GM20431 (cell line): ENCODE measurements around the gene GRM3.
"Not testable (repeated sequence)": the region's sequence is repeated elsewhere in the genome, so short reads cannot be mapped to it uniquely, and the experiment has no call there.

Source experiments
- in situ Hi-C: fragments of 300-500 bp; cut with MseI, MboI; formaldehyde crosslinking; loops from one replicate; pipeline ENCODE4 v1.15.0; 2020; ENCODE audit warnings: low sequenced_read_pairs; ENCODE audit not compliant: unreplicated experiment

Gene GRM3

GRCh38 chr7:86643561-86644281 lies at the start of gene GRM3:
TSS of gene GRM3 (plus strand) at chr7:86643909. CDS start at chr7:86765146, 121,237 bp downstream.
- in situ Hi-C loops = no loop called here

DNA sequence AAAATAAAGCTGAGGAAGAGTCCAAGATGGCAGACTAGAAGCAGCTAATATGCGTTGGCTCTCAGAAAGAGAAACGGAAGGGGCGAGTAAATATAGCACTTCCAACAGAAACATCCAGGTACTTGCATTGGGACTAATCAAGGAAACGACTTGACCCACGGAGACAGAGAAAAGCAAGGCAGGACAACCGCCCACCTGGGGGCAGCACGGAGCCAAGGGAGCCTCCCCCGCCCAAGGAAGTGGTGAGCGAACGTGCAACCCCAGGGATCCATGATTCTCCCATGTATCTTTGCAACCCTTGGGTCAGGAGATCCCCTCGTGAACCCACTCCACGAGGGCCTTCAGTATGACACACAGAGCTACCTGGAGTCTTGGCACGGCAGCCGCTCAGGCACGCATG lies 45.4 kb upstream of the GRM3 start:
- in situ Hi-C loops = no loop called here

DNA sequence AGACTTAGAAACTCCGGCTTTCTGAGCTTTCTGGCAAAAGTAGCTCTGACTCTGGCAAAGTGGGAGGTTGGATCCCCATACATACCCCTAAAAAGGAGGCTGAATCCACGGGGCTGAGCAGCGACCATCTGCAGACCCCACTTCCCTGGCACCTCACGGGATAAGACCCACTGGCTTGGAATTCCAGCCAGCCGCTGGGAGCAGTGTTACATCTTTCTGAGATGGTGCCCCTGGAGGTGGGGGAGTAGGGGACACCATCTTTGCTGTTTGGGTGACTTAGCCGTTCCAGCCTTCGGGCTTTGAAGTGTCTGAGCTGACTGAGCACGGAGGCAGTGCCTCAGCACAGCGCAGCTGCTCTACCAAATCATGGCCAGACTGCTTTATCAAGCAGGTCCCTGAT lies 45.0 kb upstream of the GRM3 start:
- in situ Hi-C loops = no loop called here

- in situ Hi-C loops = no loop called here
Observed at GRCh38 chr7:86600506-86601290, 43.0 kb upstream of the GRM3 start.

GRCh38 chr7:86615711-86616110 lies 28.0 kb upstream of the GRM3 start:
- in situ Hi-C loops = not testable (repeated sequence)

DNA sequence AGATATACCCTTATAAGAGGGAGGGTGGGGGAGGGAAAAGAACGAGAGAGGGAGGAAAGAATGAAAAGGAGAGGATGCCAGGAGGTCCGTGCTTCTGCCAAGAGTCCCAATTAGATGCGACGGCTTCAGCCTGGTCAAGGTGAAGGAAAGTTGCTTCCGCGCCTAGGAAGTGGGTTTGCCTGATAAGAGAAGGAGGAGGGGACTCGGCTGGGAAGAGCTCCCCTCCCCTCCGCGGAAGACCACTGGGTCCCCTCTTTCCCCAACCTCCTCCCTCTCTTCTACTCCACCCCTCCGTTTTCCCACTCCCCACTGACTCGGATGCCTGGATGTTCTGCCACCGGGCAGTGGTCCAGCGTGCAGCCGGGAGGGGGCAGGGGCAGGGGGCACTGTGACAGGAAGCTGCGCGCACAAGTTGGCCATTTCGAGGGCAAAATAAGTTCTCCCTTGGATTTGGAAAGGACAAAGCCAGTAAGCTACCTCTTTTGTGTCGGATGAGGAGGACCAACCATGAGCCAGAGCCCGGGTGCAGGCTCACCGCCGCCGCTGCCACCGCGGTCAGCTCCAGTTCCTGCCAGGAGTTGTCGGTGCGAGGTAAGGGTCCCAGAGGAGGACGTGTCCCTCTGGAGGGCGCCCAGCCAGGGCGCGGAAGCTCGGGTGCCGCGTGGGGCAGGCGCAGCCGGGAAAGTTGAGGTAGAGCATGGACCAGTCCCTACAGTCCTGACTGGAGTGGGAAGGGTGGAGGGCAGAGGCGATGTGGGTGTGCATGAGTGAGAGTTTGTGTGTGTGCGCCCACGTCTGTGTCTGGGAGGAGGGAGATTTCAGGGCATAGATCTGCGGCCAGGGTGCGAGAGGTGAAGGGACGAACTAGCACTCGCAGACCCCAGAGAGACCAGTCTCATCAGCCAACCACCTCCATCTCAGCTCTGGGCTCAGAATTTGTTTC lies 844 bp downstream of the GRM3 start:
- in situ Hi-C loops = no loop called here

DNA sequence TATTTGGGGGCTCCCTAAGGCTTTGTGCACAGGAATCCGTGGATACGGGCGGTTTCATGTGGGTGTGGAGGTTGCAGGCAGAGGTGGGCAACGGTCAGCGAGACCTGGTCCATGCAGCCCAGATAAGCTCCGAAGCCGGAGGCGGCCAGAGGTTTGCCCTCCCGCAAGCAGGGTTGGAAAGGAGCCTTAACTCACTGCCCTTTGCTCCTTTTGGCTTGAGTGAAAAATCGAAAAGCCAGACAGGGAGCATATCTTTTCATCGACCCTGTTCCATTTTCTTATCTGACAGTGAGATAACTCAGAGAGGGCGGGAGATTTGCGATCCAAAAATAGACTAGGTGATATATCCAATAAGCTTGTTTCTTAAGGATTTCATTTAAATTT lies 1.5 kb downstream of the GRM3 start:
- in situ Hi-C loops = no loop called here

- in situ Hi-C loops = no loop called here
Observed at GRCh38 chr7:86645676-86646276, 2.1 kb downstream of the GRM3 start.

- in situ Hi-C loops = no loop called here
Observed at GRCh38 chr7:86647385-86648094, 3.8 kb downstream of the GRM3 start.

GRCh38 chr7:86648169-86648568 lies 4.5 kb downstream of the GRM3 start:
- in situ Hi-C loops = no loop called here

DNA sequence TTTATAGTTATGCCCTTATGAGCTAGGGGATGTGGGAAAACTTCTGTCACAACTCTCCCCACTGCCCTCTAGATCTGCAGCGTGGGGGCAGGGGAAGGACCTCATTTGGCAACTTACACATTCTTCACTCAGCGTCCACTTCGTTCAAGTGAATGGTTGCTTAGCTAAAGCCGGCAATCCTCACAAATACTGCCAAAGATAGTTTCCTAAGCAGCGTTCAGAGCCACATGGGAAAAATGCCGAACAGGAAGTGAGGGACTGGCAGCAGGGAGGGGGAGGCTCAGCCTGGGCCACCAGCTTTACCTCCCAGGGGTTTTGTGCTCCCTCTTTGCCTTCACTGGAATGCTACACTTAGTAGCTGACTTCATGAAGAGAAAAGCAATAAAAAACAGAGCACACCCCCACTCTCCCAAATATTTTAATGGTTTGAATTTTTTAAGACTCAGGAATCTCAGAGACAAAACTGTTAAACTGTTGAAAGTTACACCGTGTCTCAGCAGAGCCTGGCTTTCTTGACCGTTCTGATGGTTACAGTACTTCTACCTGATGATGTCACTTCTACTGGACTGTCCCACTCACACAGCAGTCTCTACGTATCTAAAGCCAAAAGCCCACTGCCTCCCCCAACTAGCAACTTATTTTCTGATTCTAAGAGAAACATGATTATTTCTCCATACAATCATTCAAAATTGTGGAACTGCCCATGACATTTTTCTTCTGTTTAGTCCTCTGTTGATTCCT lies 10.4 kb downstream of the GRM3 start:
- in situ Hi-C loops = no loop called here

DNA sequence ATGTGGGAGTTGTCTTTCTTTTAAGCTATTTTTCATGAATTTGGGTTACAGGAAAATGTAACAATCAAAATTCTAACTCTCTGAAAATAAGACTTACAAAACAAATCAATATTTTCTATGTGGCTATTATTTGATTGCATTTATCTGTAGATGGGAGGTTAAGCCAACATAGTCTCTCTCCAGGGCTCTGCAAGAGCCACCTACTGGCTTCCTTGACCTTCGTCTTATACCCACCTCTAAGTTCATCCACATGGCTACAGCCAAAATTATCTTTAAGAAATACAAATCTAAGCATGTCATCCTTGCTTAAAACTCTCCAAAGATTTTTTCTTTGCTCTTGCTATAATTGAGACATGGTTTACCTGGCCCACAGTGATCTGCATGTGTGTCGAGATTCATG lies 14.2 kb downstream of the GRM3 start:
- in situ Hi-C loops = no loop called here

DNA sequence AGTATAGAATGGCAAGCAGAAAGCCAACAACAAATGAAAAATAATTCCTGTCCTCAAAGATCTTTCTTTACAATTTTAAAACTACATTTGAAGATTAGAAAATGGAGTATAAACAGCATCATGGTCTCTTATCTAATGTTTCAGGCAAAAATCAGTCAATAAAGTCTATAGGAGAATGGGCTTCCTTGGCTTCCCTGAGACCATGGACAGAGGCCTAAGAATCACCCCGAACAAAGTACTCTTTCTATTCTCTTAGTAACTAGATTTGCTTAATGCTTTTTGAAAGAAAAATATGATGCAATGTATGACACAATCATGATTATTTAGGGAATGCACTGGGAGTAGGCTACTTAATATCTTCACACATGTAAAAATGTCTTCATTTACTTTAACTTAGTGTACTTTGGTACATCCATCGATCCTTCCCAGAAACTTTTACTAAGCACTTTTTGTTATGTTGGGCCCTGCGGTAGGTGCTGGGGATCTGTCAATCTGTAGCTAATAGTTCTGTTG lies 17.3 kb downstream of the GRM3 start:
- in situ Hi-C loops = no loop called here

DNA sequence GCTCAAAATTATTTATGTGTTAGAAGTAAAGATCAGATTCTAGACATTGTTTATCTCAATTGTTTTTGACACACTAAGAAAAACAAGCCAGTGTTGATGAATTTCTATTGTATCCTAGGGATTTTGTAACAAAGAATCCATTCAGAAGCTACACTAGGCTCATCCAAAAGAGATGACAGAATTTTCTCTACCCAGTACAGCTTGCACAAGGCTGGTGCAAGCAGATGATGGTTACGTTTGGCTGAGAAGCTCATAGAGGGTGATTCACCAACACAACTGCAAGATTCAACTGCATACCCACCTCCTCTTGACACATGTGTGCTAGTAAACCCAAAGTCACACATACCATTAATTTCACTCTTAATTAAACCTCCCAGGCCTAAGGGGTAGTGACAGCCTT lies 20.8 kb downstream of the GRM3 start:
- in situ Hi-C loops = no loop called here

DNA sequence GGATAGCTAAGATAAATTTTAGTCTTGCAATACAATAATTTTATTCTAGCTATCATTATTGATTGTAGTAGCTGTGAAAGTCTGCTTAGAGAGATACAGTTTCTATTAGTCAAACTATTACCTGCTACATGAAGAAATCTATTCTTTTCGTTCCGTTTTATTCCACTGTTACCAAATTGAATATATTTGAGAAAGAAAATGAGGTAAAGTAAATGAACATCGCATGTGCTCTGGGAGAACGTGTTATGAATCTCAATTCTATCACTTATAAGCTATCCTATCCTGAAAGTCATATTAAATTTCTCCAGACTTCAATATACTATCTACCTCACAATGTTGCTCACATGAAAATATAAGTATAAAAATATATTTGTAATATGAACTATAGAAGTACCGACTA lies 21.3 kb downstream of the GRM3 start:
- in situ Hi-C loops = no loop called here

- in situ Hi-C loops = no loop called here
Observed at GRCh38 chr7:86665669-86666068, 22.0 kb downstream of the GRM3 start.

DNA sequence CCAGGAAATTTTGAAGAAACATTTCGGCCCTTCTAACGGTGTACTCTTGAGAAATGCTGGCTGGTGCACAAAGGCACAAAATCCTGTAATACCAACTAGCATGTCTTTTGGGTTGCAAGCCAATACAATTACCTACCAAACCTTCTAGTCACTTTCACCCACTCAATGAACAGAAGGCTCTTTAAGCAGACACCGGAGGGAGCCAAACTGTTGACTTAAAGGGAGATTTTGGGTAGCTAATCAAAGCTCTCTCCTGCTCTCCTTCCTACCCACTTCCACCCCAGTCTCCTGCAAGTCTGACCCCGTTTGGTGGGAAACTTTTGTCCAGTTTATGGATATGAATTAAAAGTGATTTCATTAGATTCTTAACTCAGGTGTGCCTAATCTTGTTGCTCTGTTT lies 24.0 kb downstream of the GRM3 start:
- in situ Hi-C loops = no loop called here

DNA sequence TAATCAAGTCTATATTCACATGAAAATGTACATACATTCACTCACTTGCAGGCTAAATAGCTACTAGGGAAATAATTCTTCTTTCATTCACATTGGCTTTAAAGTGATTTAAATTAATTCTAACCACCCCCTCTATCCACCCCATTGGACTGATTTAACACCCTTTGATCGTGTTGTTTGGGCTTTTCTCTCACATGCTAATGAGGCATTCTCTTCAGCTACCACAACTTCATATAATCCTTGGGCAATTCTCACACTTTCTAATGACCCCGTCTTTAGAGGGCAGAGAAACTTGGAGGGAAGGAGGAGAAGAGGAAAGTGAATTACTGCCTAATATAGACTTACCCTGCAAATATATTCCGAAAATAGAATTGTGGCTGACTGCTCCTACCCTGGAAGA lies 24.6 kb downstream of the GRM3 start:
- in situ Hi-C loops = no loop called here

GRCh38 chr7:86687831-86688230 lies 44.1 kb downstream of the GRM3 start:
- in situ Hi-C loops = no loop called here
